GM21529 (cell line): ENCODE data around the gene GRK6.

Source experiments
- ATAC-seq: cut with Tn5 transposase; IDR thresholded peaks from one replicate; pipeline ENCODE4 v1.9.1; 2021; ENCODE audit not compliant: unreplicated experiment

The GRK6 gene

DNA sequence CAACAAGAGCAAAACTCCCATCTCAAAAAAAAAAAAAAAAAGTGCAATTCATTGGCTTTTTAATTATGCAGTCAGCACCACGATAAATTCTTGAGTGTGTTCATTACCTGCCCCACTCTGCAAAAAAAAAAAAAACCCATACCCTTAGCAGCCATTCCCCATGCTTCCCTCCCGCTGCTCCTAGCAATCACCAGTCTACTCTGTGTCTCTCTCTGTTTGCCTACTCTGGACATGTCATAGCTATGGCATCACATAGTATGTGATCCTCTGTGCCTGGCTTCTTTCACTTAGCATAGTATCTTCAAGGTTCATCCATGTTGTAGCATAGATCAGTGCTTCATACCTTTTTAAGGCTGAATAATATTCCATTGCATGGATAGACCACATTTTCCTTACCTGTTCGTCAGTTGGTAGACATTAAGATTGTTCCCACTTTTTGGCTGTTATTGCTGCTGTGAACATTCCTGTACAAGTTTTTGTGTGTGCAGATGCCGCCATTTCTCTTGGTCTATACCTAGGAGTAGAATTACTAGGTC lies 13.1 kb downstream of the GRK6 start:
- ATAC-seq = no peak

GRCh38 chr5:177440211-177440989 lies 13.9 kb downstream of the GRK6 start:
- ATAC-seq = no peak

DNA sequence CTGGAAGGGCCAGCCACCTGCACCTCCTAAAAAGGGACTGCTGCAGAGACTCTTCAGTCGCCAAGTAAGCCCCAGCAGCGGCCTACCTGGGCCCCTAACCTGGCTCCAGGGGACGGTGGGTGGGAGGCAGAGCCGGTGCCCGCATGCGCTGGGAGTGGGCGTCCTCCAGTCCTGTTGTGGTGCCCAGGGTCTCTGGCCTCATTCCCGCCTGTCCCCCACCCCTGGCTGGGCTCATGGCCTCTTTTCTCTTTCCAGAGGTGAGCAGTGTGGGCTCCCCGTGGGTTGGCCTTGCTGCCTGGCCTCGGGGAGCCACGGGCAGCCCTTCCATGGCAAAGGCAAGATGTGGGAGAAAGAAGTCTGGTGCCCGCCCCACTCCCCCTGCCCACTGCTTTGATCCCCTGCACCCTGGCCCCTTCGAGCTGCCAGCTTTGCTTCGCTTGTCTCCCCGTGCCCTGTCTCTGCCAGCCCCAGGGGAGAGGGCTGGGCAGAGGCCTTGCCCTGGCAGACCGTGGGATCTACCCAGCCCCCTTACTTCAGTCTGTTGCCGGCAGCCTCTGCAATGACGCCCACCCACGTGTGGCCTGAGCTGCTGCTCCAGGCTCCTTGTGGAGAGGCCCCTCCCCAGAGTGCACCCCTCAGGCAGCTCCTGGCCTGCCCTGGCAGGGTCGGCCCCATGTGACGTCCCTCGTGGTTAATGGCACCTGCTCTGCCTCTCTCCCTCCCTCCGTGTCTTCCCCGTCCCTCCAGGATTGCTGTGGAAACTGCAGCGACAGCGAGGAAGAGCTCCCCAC lies 14.7 kb downstream of the GRK6 start:
- no peak for ATAC-seq

GRCh38 chr5:177442066-177442826 lies 15.8 kb downstream of the GRK6 start:
- ATAC-seq = no peak

GRCh38 chr5:177443144-177443983 lies 16.9 kb downstream of the GRK6 start:
- no peak for ATAC-seq

DNA sequence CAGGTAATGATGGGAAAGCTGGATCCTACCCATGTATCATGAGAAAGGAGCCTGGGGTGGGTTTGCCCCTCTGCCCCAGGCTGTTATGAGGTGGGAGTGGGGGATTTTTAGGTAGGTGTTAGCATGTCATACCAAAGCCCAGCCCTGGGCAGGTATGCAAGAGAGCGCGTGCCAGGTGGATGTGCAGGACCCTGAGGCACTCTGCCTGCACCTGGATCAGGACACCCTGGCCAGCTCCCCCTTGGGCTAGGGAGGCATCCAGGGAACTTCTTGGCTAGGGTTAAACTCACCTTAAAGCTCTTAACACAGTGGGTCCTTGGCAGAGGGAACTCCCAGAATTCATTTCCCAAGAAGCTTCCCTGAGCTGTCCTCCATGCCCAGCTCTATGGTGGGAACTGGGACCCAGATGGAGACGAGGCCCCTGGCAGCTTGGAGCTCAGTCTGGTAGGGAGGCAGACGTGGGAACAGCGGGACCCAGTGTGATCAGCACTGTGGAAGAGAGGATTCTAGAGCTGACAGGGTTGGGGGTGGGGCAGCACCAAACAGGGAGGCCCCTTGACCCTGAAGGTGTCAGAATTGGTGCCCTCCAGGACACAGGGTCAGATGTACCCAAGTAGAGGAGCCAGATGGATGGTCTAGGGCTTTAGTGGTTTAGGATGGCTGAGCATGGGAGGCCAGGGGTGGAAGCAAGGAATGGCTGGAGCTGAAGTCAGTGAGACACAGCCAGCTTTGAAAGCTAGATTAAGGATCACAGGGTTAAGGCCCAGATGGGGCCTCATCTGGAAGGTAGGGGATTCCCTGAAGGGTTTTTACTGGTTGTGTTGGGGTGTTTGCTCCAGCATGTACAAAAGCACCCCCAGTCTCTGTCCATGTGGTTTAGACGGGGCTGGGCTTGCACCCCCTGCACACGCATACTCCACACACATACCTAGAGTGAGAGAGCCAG lies 17.9 kb downstream of the GRK6 start:
- no peak for ATAC-seq

DNA sequence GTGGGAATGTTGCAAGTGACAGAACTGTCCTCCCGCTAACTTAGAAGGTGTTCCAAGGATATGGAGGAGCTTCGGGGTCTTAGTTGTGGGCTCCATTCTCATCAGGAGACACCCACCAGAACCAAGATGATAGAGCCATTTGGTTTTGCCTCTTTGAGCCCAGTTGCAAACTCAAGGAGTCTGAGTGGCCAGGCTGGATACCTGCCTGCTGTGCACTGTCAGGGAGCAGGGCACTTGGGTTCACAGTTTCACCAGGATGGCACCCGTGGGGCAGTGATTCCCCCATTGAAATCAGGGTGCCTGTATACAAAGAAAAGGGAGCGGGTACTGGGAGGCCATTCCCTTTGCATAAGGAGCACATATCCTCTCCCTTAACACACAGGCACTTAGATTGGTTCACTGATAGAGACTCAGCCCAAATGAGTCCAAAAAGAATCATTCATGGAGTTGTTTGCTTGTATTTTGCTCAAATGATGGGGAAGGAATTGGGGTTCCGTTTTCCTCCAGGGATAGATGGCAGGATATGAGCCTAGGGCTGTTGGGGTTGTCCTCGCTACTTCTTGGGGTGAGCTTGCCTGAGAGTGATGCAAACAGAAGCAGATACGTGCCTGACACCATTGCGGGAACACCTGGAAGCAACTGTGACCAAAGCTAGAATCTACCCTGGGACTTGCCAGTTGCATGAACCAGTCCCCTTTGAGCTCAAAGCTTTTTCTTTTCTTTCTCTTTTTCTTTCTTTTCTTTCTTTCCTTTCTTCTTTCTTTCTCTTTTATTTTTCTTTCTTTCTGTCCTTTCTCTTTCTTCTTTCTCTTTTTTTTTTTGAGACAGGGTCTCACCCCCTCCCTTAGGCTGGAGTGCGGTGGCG lies 18.8 kb downstream of the GRK6 start:
- ATAC-seq = no peak

- ATAC-seq = no peak
These were observed 19.4 kb downstream of the GRK6 start for GRCh38 chr5:177445917-177446199.

- peak; percentile 55 for ATAC-seq
These were observed 20.0 kb downstream of the GRK6 start, which contains the start of gene PRR7 for GRCh38 chr5:177446200-177447065. Gene PRR7 (plus strand): TSS chr5:177446814. CDS start chr5:177455068, 8,254 bp downstream.

DNA sequence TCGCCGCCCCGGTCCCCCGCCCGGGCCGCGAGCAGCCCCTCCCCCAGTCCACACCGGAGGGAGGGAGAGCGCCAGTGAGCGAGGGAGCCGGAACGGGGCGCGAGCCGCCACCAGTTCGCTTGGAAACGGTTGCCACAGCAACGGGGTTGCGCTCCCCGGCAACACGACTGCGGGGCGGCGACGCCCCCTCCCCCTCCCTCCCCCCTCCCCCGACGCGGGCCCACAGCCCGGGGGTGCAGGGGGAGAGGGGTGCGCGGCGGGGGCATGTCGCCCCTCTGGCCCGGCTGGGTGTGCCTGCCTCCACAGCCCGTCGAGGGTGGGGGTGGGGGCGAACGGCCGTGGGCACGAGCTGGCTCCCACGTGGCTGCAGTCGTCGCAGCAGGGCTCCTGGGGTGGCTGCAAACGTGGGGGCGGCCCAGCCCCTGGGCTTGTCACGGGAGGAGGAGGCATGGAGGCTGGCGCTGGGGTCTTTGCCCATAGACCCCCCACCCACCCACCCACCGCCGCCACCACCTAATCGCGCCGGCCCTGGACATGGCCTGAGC lies 20.7 kb downstream of the GRK6 start:
- ATAC-seq = peak; percentile 35

- ATAC-seq = no peak
These were observed 21.3 kb downstream of the GRK6 start for GRCh38 chr5:177447611-177448243.

GRCh38 chr5:177448244-177448950 lies 21.9 kb downstream of the GRK6 start:
- ATAC-seq = no peak

GRCh38 chr5:177449140-177450061 lies 22.9 kb downstream of the GRK6 start:
- no peak for ATAC-seq

DNA sequence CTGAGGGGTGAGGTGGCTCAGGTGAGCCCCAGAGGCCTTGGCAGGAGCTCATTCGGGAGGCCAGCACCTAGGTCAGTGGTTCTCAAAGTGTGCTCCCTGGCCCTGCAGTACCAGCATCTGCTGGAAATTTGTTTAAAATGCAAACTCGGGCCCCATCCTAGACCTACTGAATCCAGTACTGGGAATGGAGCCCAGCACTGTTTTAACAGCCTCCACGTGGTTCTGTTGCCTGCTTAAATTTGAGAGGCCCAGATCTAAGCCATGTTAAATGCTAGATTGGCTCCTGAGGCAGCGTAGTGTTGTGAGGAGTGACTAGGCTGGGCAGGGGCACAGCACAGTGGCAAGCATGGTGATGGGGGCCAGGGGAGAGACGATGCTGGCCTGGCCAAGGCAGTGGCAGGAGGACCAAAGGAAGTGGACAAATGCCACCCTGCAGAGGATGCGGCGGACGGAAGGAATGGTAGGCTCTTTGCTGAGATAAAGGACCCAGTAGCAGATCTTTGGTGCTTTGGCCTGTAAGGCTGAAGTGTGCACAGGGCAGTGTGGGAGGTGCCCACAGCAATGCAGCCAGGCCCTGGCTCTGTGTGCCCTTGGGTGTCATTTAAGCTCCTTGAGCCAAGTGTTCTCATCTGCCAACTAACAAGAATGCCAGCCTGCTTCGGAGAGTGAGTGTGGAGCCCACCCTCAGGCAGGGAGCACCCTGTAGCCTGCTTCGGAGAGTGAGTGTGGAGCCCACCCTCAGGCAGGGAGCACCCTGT lies 24.4 kb downstream of the GRK6 start:
- ATAC-seq = no peak
